HCT116 (cell line): ENCODE results near the gene IFI30. TPM values are rescaled to one million over a fixed set of nuclear protein-coding genes. Genes with fewer than 3 reads are reported as not detected.

Experiments used
- ATAC-seq: fragments of 200-7000 bp; cut with Tn5 transposase; 2 replicates; pipeline ENCODE4 v1.9.1; 2020; ENCODE audit warnings: mild to moderate bottlenecking, moderate library complexity
- BruUV-seq: library from RNA; stranded (reverse); fragments of 400-500 nt; replicated peaks from 2 replicates; lab custom pipeline; 2021; lab: Mats Ljungman, UMichigan
- CTCF ChIA-PET: fragments of 300-600 bp; sonication (Branson Sonifier 250); formaldehyde crosslinking; loops from one replicate; lab custom pipeline; 2021; ENCODE audit warnings: antibody characterized with exemption; lab: Charles Lee
- POLR2A ChIA-PET: fragments of 300-600, 350-600 bp; sonication (Branson Sonifier 250); formaldehyde crosslinking; loops from one replicate; lab custom pipeline; 2021; ENCODE audit warnings: antibody characterized with exemption; lab: Charles Lee
- RAD21 ChIA-PET, 2 experiments: fragments of 300-600 bp; sonication (Branson Sonifier 250); formaldehyde crosslinking; loops; one replicate each; lab custom pipeline; 2023; ENCODE audit warnings: low total read pairs in 2 of 2; ENCODE audit not compliant: uncharacterized antibody in 2 of 2, unreplicated experiment in 2 of 2, low non-redundant PET in 1 of 2; lab: Charles Lee
- DNase-seq: peaks from one replicate; pipeline ENCODE4 v3.0.0-alpha.2; 2010; ENCODE audit warnings: low read depth, low spot score
- H2AFZ ChIP-seq: fragments of 200-600 bp; shearing (Covaris generic), sonication (generic); 2 replicates; pipeline ENCODE4 v1.6.1; 2017; ENCODE audit warnings: low read depth, mixed run types, mixed read lengths, antibody characterized with exemption, low read length; ENCODE audit not compliant: poor library complexity, severe bottlenecking
- H3K27ac ChIP-seq: 2 replicates; pipeline ENCODE4 v1.5.1; 2012; ENCODE audit warnings: low read depth, low read length
- H3K27me3 ChIP-seq: fragments of 200-600 bp; sonication (generic); 2 replicates; pipeline ENCODE4 v1.6.1; 2016; ENCODE audit warnings: mixed run types, low read length, mixed read lengths; ENCODE audit not compliant: insufficient read depth
- H3K36me3 ChIP-seq, 2 experiments: fragments of 200-500 bp in 1 of 2; fragments of 200-600 bp in 1 of 2; sonication (Bioruptor generic) in 1 of 2; sonication (generic) in 1 of 2; 2 replicates each; pipeline versions ENCODE4 v1.5.1 to v1.6.1; 2014 to 2016; ENCODE audit warnings: low read length in 2 of 2, inconsistent platforms in 1 of 2, mixed read lengths in 1 of 2, mixed run types in 1 of 2; ENCODE audit not compliant: insufficient read depth in 2 of 2, control insufficient read depth in 1 of 2
- H3K4me1 ChIP-seq, 2 experiments: fragments of 200-600 bp in 1 of 2; sonication (generic) in 1 of 2; 2 replicates each; pipeline versions ENCODE4 v1.5.1 to v1.6.1; 2012 to 2017; ENCODE audit warnings: low read length in 2 of 2, inconsistent platforms in 1 of 2, mild to moderate bottlenecking in 1 of 2, mixed read lengths in 1 of 2, mixed run types in 1 of 2, moderate library complexity in 1 of 2; ENCODE audit not compliant: insufficient read depth in 2 of 2, control insufficient read depth in 1 of 2
- H3K4me2 ChIP-seq: fragments of 200-600 bp; sonication (generic); 2 replicates; pipeline ENCODE4 v1.6.1; 2017; ENCODE audit warnings: mixed run types, low read length, mixed read lengths
- H3K4me3 ChIP-seq, 2 experiments: fragments of 200-600 bp in 1 of 2; sonication (generic) in 1 of 2; replicated peaks in 1 of 2; 2 replicates each; pipeline ENCODE4 v1.5.1; 2011 to 2016; ENCODE audit warnings: low read length in 2 of 2, control low read depth in 1 of 2, low read depth in 1 of 2, mild to moderate bottlenecking in 1 of 2, mixed read lengths in 1 of 2, mixed run types in 1 of 2
- H3K79me2 ChIP-seq: fragments of 200-600 bp; sonication (generic); 2 replicates; pipeline ENCODE4 v1.6.1; 2017; ENCODE audit warnings: mild to moderate bottlenecking, mixed run types, low read length, moderate library complexity, mixed read lengths; ENCODE audit not compliant: insufficient read depth
- H3K9ac ChIP-seq: fragments of 200-600 bp; sonication (generic); 2 replicates; pipeline ENCODE4 v1.6.1; 2016; ENCODE audit warnings: low read length, mixed read lengths
- H3K9me2 ChIP-seq: fragments of 200-600 bp; sonication (generic), shearing (Covaris generic); 2 replicates; pipeline ENCODE4 v1.6.1; 2017; ENCODE audit warnings: mixed run types, mild to moderate bottlenecking, moderate library complexity; ENCODE audit not compliant: insufficient read depth
- H3K9me3 ChIP-seq, 2 experiments: fragments of 200-500 bp in 1 of 2; fragments of 200-600 bp in 1 of 2; sonication (Bioruptor generic) in 1 of 2; sonication (generic) in 1 of 2; 2 replicates each; pipeline ENCODE4 v1.6.1; 2014 to 2017; ENCODE audit warnings: low read length in 2 of 2, mixed read lengths in 2 of 2, inconsistent platforms in 1 of 2, low read depth in 1 of 2, mild to moderate bottlenecking in 1 of 2, mixed run types in 1 of 2, moderate library complexity in 1 of 2; ENCODE audit not compliant: control insufficient read depth in 1 of 2, insufficient read depth in 1 of 2
- H4K20me1 ChIP-seq: fragments of 200-600 bp; sonication (generic), shearing (Covaris generic); 2 replicates; pipeline ENCODE4 v1.6.1; 2017; ENCODE audit warnings: mixed run types, mild to moderate bottlenecking, moderate library complexity; ENCODE audit not compliant: insufficient read depth
- EZH2 ChIP-seq: fragments of 200-600 bp; sonication (generic); IDR thresholded peaks from 2 replicates; pipeline ENCODE4 v1.6.1; 2017; ENCODE audit warnings: antibody characterized with exemption, mixed run types
- YY1 ChIP-seq: IDR thresholded peaks from 2 replicates; pipeline ENCODE4 v1.6.1; 2011; ENCODE audit warnings: low read length, low read depth, moderate library complexity, mild to moderate bottlenecking; ENCODE audit not compliant: insufficient replicate concordance; ENCODE audit errors: extremely low read depth
- ZFX ChIP-seq: fragments of 450-650 bp; IDR thresholded peaks from 2 replicates; pipeline ENCODE4 v1.6.1; 2017
- intact Hi-C: fragments of 100-400 bp; cut with micrococcal nuclease; formaldehyde crosslinking; loops from 2 replicates; pipeline ENCODE4 v1.10.0; 2022
- total RNA-seq: library from RNA; stranded (reverse); gene quantifications from one replicate; pipeline ENCODE4 v1.2.1, GENCODE V29; 2021; ENCODE audit not compliant: unreplicated experiment

Gene IFI30
- total RNA-seq, 1 experiment from 2014 or later: 64.6 TPM

DNA sequence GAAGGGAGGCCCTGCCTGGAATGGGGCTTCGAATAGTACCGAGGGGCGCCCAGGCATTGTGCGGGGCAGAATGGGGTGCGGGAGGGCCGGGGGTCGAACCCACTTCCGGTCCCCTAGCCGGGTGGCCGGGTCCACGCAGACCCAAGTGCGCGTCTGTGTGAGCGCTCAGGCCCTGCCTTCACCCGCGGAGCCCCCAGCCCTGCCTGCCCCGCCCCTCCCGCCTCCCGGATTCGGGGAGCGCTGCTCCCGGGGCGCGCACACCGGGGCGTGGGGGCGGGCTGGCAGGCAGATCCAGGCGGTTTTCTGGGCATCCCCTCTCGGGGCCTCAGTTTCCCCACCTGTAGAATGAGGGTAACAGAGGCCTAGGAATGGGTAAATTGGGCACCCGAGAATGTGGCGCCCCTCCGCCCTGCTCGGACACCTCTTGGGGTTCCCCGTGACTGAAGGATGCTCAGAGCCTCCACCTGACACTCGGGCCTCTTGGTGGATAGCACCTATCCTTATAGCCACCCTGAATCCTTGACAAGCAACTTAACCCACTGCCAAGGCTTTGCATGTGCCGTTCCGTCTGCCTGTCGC lies 20.0 kb upstream of the IFI30 start:
- DNase-seq (no peak), ATAC-seq (no peak)
- Histone ChIP-seq H3K9ac (peak overlapping the region; percentile 98), H3K27me3 (no peaks in the 10 kb centered on the region), H3K27ac (peak overlapping the region; percentile 85), H3K4me3 (peak overlapping the region; percentile 83 to 90)
- POLR2A ChIA-PET: no interaction called here
- CTCF ChIA-PET: interaction anchor here (1.6 kb wide), 1 partner anchor 41 kb away, joined by 4 read pairs; no protein-coding TSS in a partner anchor
- TF ChIP-seq ZFX: 0 out of 2 replicates have a peak, but pooled peaks have one; percentile 55
- no peak for TF ChIP-seq EZH2
- TF ChIP-seq, all 23 proteins: peak for 1
- RAD21 ChIA-PET: no interaction called here
- peaks cover 44 to 49% of the 10 kb centered on the region in 2 experiments for H3K4me1 ChIP-seq
- H2AFZ ChIP-seq: no peak overlapping the region
- H4K20me1 ChIP-seq: no peaks in the 10 kb centered on the region
- BruUV-seq: no TSS peak
- H3K9me2 ChIP-seq: no peaks in the 10 kb centered on the region
- no peaks in the 10 kb centered on the region for H3K9me3 ChIP-seq
- H3K36me3 ChIP-seq: peaks cover 0 to 11% of the 10 kb centered on the region in 2 experiments; a peak in 1 of 4 replicates
- H3K79me2 ChIP-seq: peaks cover 35% of the 10 kb centered on the region
- intact Hi-C loops: loop anchor here (10.0 kb wide), 1 partner anchor 149 kb away; the partner anchor contains the start of gene ARRDC2
- peak overlapping the region; percentile 99 for H3K4me2 ChIP-seq

DNA sequence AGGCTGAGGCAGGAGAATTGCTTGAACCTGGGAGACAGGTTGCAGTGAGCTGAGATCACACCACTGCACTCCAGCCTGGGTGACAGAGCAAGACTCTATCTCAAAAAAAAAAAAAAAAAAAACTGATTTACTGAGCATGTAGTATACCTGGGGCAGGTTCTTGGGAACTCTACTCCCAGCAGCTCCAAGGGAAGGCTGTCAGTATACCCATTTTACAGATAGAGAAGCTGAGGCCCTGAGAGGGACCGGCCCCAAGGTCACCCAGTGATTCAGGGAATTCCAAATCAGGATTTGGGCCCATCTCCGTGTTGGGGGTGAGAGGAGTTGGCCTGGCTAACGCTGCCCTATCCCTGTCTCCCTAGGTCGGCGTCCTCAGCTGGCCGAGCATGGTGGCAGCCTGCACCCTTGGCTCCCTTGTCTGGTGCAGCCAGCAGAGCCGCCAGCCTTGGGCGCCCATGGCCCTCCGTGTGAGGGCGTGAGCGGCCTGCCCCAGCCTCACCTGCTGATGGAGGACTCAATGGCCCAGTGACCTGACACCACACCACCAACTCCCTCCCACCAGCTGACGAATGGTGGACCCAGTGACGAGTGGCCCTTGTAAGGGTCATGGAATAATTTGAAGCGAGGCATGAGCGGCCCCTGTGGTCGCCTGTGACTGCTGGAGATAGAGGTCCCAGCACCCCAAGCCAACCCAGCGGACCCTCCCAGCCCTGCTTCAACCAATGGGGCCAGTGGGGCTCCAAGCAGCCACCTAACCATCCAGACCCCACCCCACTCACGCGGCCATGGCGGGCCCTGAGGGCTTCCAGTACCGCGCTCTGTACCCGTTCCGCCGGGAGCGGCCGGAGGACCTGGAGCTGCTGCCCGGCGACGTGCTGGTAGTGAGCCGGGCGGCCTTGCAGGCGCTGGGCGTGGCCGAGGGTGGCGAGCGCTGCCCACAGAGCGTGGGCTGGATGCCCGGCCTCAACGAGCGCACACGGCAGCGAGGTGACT lies 18.2 kb upstream of the IFI30 start:
- H3K4me3 ChIP-seq: no peak overlapping the region
- no peaks in the 10 kb centered on the region for H3K9me3 ChIP-seq
- H3K79me2 ChIP-seq: peaks cover 38% of the 10 kb centered on the region
- no TSS peak for BruUV-seq
- CTCF ChIA-PET: interaction anchor here (1.6 kb wide), 1 partner anchor 43 kb away, joined by 4 read pairs; no protein-coding TSS in a partner anchor
- H3K4me2 ChIP-seq: no peak overlapping the region; the same call in 1 of the 2 replicates
- RAD21 ChIA-PET: no interaction called here
- POLR2A ChIA-PET: no interaction called here
- no peak overlapping the region for H3K9ac ChIP-seq
- H2AFZ ChIP-seq: no peak overlapping the region
- H3K27me3 ChIP-seq: no peaks in the 10 kb centered on the region
- no peak for TF ChIP-seq YY1
- intact Hi-C loops: loop anchor here (10.0 kb wide), 1 partner anchor 151 kb away; the partner anchor contains the start of gene ARRDC2
- H3K9me2 ChIP-seq: no peaks in the 10 kb centered on the region
- peaks cover 44 to 54% of the 10 kb centered on the region in 2 experiments for H3K4me1 ChIP-seq
- H4K20me1 ChIP-seq: no peaks in the 10 kb centered on the region
- peaks cover 0 to 11% of the 10 kb centered on the region in 2 experiments; a peak in 1 of 4 replicates for H3K36me3 ChIP-seq
- DNase-seq (no peak), ATAC-seq (no peak)
- H3K27ac ChIP-seq: peak overlapping the region; percentile 82; the same call in 1 of the 2 replicates
